Astrocyte (in vitro differentiated cells and primary cell): ENCODE measurements around the gene CHMP4B. TPM values are rescaled to one million over a fixed set of nuclear protein-coding genes. Genes with fewer than 3 reads are reported as not detected.

ENCODE experiments used
- DNase-seq: peaks from one replicate; pipeline ENCODE4 v3.0.0-alpha.2; 2010; ENCODE audit warnings: low read depth
- FAIRE-seq: peaks from 2 replicates; lab custom pipeline; 2011; peaks lifted over from hg19 to GRCh38; lab: Jason Lieb, UNC
- H2AFZ ChIP-seq: 2 replicates; pipeline ENCODE4 v1.6.0; 2012; ENCODE audit warnings: low read depth, low read length, inconsistent platforms
- H3K27ac ChIP-seq: 2 replicates; pipeline ENCODE4 v1.5.1; 2011; ENCODE audit warnings: low read depth, low read length, inconsistent platforms
- H3K27me3 ChIP-seq: 2 replicates; pipeline ENCODE4 v1.6.0; 2011; ENCODE audit warnings: low read length, inconsistent platforms; ENCODE audit not compliant: insufficient read depth
- H3K36me3 ChIP-seq: 2 replicates; pipeline ENCODE4 v1.5.1; 2011; ENCODE audit warnings: low read length, inconsistent platforms; ENCODE audit not compliant: insufficient read depth
- H3K4me1 ChIP-seq: 2 replicates; pipeline ENCODE4 v1.5.1; 2011; ENCODE audit warnings: low read length, inconsistent platforms; ENCODE audit not compliant: insufficient read depth
- H3K4me2 ChIP-seq: 2 replicates; pipeline ENCODE4 v1.6.0; 2012; ENCODE audit warnings: low read length, inconsistent platforms
- H3K4me3 ChIP-seq: 2 replicates; pipeline ENCODE4 v1.5.1; 2011; ENCODE audit warnings: low read depth, mild to moderate bottlenecking, low read length, inconsistent platforms; ENCODE audit not compliant: insufficient read depth
- H3K79me2 ChIP-seq: 2 replicates; pipeline ENCODE4 v1.6.0; 2012; ENCODE audit warnings: mild to moderate bottlenecking, low read length, inconsistent platforms; ENCODE audit not compliant: insufficient read depth
- H3K9ac ChIP-seq: 2 replicates; pipeline ENCODE4 v1.6.0; 2012; ENCODE audit warnings: mild to moderate bottlenecking, low read length, inconsistent platforms
- H3K9me3 ChIP-seq: 2 replicates; pipeline ENCODE4 v1.5.1; 2012; ENCODE audit warnings: low read depth, mild to moderate bottlenecking, low read length, inconsistent platforms; ENCODE audit not compliant: insufficient read depth
- H4K20me1 ChIP-seq: 2 replicates; pipeline ENCODE4 v1.6.0; 2012; ENCODE audit warnings: low read length, inconsistent platforms; ENCODE audit not compliant: insufficient read depth
- H3K27ac Mint-ChIP-seq: one replicate; pipeline ENCODE4 v1.8.0; 2021; ENCODE audit warnings: mild to moderate bottlenecking, mixed read lengths; ENCODE audit not compliant: unreplicated experiment
- H3K27me3 Mint-ChIP-seq: one replicate; pipeline ENCODE4 v1.8.0; 2021; ENCODE audit warnings: low read depth, mixed read lengths; ENCODE audit not compliant: unreplicated experiment
- H3K36me3 Mint-ChIP-seq: one replicate; pipeline ENCODE4 v1.8.0; 2021; ENCODE audit warnings: low read depth, mixed read lengths; ENCODE audit not compliant: unreplicated experiment
- H3K4me1 Mint-ChIP-seq: one replicate; pipeline ENCODE4 v1.8.0; 2021; ENCODE audit warnings: low read depth, mixed read lengths; ENCODE audit not compliant: unreplicated experiment
- H3K4me3 Mint-ChIP-seq: one replicate; pipeline ENCODE4 v1.8.0; 2021; ENCODE audit warnings: mild to moderate bottlenecking, moderate library complexity, mixed read lengths; ENCODE audit not compliant: unreplicated experiment
- H3K9me3 Mint-ChIP-seq: one replicate; pipeline ENCODE4 v1.8.0; 2021; ENCODE audit warnings: mild to moderate bottlenecking, mixed read lengths; ENCODE audit not compliant: unreplicated experiment
- EZH2 ChIP-seq: IDR thresholded peaks from 2 replicates; pipeline ENCODE4 v1.6.1; 2012; ENCODE audit warnings: mild to moderate bottlenecking, low read length, inconsistent platforms; ENCODE audit not compliant: insufficient read depth
- total RNA-seq: library from RNA; stranded (reverse); gene quantifications from 2 replicates; pipeline ENCODE4 v1.2.1, GENCODE V29; 2021
- TF ChIP-seq, protein P1 (sequence below): IDR thresholded peaks from 2 replicates; pipeline ENCODE4 v1.5.1; 2011; ENCODE audit warnings: low read depth, mild to moderate bottlenecking, inconsistent platforms, low read length, moderate library complexity; ENCODE audit not compliant: insufficient read depth

Gene CHMP4B
- total RNA-seq, 1 donor from 2014 or later: 90.6 TPM

DNA sequence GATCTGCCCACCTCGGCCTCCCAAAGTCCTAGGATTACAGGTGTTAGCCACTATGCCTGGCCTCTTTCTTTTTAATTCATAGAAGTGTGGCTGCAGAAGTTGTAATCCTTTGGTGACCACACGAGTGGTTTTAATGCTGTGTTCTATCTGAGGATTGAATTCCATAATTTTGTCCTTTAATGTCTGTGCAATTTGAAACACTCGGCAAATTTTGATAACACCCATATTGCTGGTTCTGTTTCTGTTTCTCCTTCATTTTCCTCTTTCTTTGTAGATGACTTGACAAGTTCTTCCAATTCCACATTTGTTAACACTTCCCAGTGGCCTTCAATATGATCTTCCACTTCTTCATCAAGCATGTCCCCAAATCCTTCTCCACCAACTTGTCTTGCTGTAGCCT, 2.8 kb upstream of the CHMP4B start:
- Histone ChIP-seq H3K27ac (no peak overlapping the region), H3K36me3 (no peaks in the 10 kb centered on the region), H3K4me3 (no peak overlapping the region), H3K9ac (no peak overlapping the region), H3K79me2 (peaks cover 22% of the 10 kb centered on the region), H4K20me1 (peaks cover 19% of the 10 kb centered on the region), H3K9me3 (no peaks in the 10 kb centered on the region), H3K4me1 (peaks cover 33% of the 10 kb centered on the region), H3K4me2 (no peak overlapping the region), H3K27me3 (no peaks in the 10 kb centered on the region), H2AFZ (no peak overlapping the region)
- FAIRE-seq: no peak
- Mint-ChIP-seq H3K9me3 (no peaks in the 10 kb centered on the region), H3K27me3 (no peaks in the 10 kb centered on the region), H3K4me1 (peaks cover 16% of the 10 kb centered on the region), H3K4me3 (no peak overlapping the region), H3K27ac (no peak overlapping the region), H3K36me3 (no peaks in the 10 kb centered on the region)
- no peak for DNase-seq
- TF ChIP-seq, protein P1, sequence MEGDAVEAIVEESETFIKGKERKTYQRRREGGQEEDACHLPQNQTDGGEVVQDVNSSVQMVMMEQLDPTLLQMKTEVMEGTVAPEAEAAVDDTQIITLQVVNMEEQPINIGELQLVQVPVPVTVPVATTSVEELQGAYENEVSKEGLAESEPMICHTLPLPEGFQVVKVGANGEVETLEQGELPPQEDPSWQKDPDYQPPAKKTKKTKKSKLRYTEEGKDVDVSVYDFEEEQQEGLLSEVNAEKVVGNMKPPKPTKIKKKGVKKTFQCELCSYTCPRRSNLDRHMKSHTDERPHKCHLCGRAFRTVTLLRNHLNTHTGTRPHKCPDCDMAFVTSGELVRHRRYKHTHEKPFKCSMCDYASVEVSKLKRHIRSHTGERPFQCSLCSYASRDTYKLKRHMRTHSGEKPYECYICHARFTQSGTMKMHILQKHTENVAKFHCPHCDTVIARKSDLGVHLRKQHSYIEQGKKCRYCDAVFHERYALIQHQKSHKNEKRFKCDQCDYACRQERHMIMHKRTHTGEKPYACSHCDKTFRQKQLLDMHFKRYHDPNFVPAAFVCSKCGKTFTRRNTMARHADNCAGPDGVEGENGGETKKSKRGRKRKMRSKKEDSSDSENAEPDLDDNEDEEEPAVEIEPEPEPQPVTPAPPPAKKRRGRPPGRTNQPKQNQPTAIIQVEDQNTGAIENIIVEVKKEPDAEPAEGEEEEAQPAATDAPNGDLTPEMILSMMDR: no peak
- no peak for TF ChIP-seq EZH2

- DNase-seq: no peak
- Histone ChIP-seq H3K4me1 (peaks cover 22% of the 10 kb centered on the region), H3K27ac (no peak overlapping the region), H3K4me2 (no peak overlapping the region), H4K20me1 (peaks cover 37% of the 10 kb centered on the region), H3K4me3 (no peak overlapping the region), H3K27me3 (no peaks in the 10 kb centered on the region), H2AFZ (no peak overlapping the region), H3K9ac (no peak overlapping the region), H3K36me3 (peaks cover under 1% of the 10 kb centered on the region), H3K79me2 (peaks cover 40% of the 10 kb centered on the region), H3K9me3 (no peaks in the 10 kb centered on the region)
- Mint-ChIP-seq H3K4me3 (peak overlapping the region; percentile 88), H3K27ac (no peak overlapping the region), H3K4me1 (peaks cover 16% of the 10 kb centered on the region), H3K27me3 (no peaks in the 10 kb centered on the region), H3K36me3 (peaks cover 2% of the 10 kb centered on the region), H3K9me3 (no peaks in the 10 kb centered on the region)
- FAIRE-seq: no peak
- no peak for TF ChIP-seq EZH2
Observed at GRCh38 chr20:33810259-33810658, 889 bp upstream of the CHMP4B start.

GRCh38 chr20:33811776-33812151, 616 bp downstream of the CHMP4B start:
- Histone ChIP-seq H3K9me3 (no peaks in the 10 kb centered on the region), H3K27ac (peak overlapping the region; percentile 99), H2AFZ (peak overlapping the region; percentile 61), H3K9ac (peak overlapping the region; percentile 100), H3K4me2 (peak overlapping the region; percentile 100), H3K4me3 (peak overlapping the region; percentile 99), H3K27me3 (no peaks in the 10 kb centered on the region), H4K20me1 (peaks cover 52% of the 10 kb centered on the region), H3K4me1 (peaks cover 19% of the 10 kb centered on the region), H3K36me3 (peaks cover 5% of the 10 kb centered on the region), H3K79me2 (peaks cover 55% of the 10 kb centered on the region)
- DNase-seq: no peak
- peaks cover 3% of the 10 kb centered on the region for H3K36me3 Mint-ChIP-seq
- H3K4me1 Mint-ChIP-seq: peaks cover 17% of the 10 kb centered on the region
- peak overlapping the region; percentile 83 for H3K27ac Mint-ChIP-seq
- TF ChIP-seq, protein P1: no peak
- TF ChIP-seq EZH2: no peak
- H3K27me3 Mint-ChIP-seq: no peaks in the 10 kb centered on the region
- no peak for FAIRE-seq
- peak overlapping the region; percentile 99 for H3K4me3 Mint-ChIP-seq
- no peaks in the 10 kb centered on the region for H3K9me3 Mint-ChIP-seq
